Liver (tissue), 9 donors: ENCODE data around the gene BZW2. TPM values are rescaled to one million over a fixed set of nuclear protein-coding genes. Genes with fewer than 3 reads are reported as not detected.

Experiments used
- DNase-seq: peaks from one replicate; pipeline ENCODE4 v3.0.0-alpha.2; 2017; ENCODE audit warnings: low spot score
- H3K27ac ChIP-seq, 2 donors: one replicate each; pipeline ENCODE4 v1.7.0; 2013; ENCODE audit warnings: inconsistent platforms in 2 of 2, low read length in 2 of 2, control low read depth in 1 of 2, low read depth in 1 of 2, mild to moderate bottlenecking in 1 of 2
- H3K27me3 ChIP-seq, 4 donors: one replicate each; pipeline versions ENCODE4 v1.6.1 to v1.7.0; 2013; ENCODE audit warnings: low read length in 3 of 4, inconsistent platforms in 1 of 4, mild to moderate bottlenecking in 1 of 4, moderate library complexity in 1 of 4; ENCODE audit not compliant: control insufficient read depth in 4 of 4, insufficient read depth in 4 of 4
- H3K36me3 ChIP-seq, 4 donors: one replicate each; pipeline versions ENCODE4 v1.6.1 to v1.7.0; 2013; ENCODE audit warnings: low read length in 3 of 4, mild to moderate bottlenecking in 3 of 4, low read depth in 1 of 4, moderate library complexity in 1 of 4; ENCODE audit not compliant: control insufficient read depth in 4 of 4, insufficient read depth in 3 of 4
- H3K4me1 ChIP-seq, 4 donors: one replicate each; pipeline versions ENCODE4 v1.6.1 to v1.7.0; 2013; ENCODE audit warnings: low read length in 3 of 4, mild to moderate bottlenecking in 3 of 4, moderate library complexity in 1 of 4; ENCODE audit not compliant: control insufficient read depth in 4 of 4, insufficient read depth in 4 of 4
- H3K4me3 ChIP-seq, 3 donors: one replicate each; pipeline versions ENCODE4 v1.6.1 to v1.7.0; 2013; ENCODE audit warnings: low read length in 3 of 3, control low read depth in 1 of 3, low read depth in 1 of 3, mild to moderate bottlenecking in 1 of 3
- H3K9ac ChIP-seq, 2 donors: one replicate each; pipeline ENCODE4 v1.7.0; 2013; ENCODE audit warnings: low read length in 2 of 2, mild to moderate bottlenecking in 2 of 2, moderate library complexity in 2 of 2, control low read depth in 1 of 2, low read depth in 1 of 2
- H3K9me3 ChIP-seq, 4 donors: one replicate each; pipeline versions ENCODE4 v1.6.1 to v1.7.0; 2013; ENCODE audit warnings: low read length in 3 of 4; ENCODE audit not compliant: control insufficient read depth in 4 of 4
- FOXA1 ChIP-seq: IDR thresholded peaks from 2 replicates; pipeline ENCODE4 v1.6.1; 2016; ENCODE audit warnings: antibody characterized with exemption
- FOXA2 ChIP-seq: IDR thresholded peaks from 2 replicates; pipeline ENCODE4 v1.6.1; 2016; ENCODE audit warnings: antibody characterized with exemption
- GABPA ChIP-seq, 2 donors: IDR thresholded peaks in 1 of 2; conservative IDR thresholded peaks in 1 of 2; 2 replicates each; pipeline ENCODE4 v1.6.1; 2016; ENCODE audit warnings: antibody characterized with exemption in 2 of 2, mild to moderate bottlenecking in 1 of 2, moderate library complexity in 1 of 2
- HNF4G ChIP-seq: IDR thresholded peaks from 2 replicates; pipeline ENCODE4 v1.6.1; 2016; ENCODE audit warnings: antibody characterized with exemption
- JUND ChIP-seq, 2 donors: IDR thresholded peaks; 2 replicates each; pipeline ENCODE4 v1.6.1; 2016; ENCODE audit warnings: antibody characterized with exemption in 2 of 2
- NR2F2 ChIP-seq: IDR thresholded peaks from 2 replicates; pipeline ENCODE4 v1.6.1; 2016; ENCODE audit warnings: antibody characterized with exemption
- RXRA ChIP-seq, 2 donors: IDR thresholded peaks; 2 replicates each; pipeline ENCODE4 v1.6.1; 2017 to 2018; ENCODE audit warnings: antibody characterized with exemption in 2 of 2, mild to moderate bottlenecking in 1 of 2
- SP1 ChIP-seq: IDR thresholded peaks from 2 replicates; pipeline ENCODE4 v1.6.1; 2018; ENCODE audit warnings: antibody characterized with exemption, mild to moderate bottlenecking
- TAF1 ChIP-seq: conservative IDR thresholded peaks from 2 replicates; pipeline ENCODE4 v1.6.1; 2016; ENCODE audit warnings: antibody characterized with exemption, mild to moderate bottlenecking
- YY1 ChIP-seq: IDR thresholded peaks from 2 replicates; pipeline ENCODE4 v1.6.1; 2016; ENCODE audit warnings: antibody characterized with exemption, mild to moderate bottlenecking
- WGBS: extraction: QIAGEN DNeasy Blood & Tissue Kit; methylation state at CpG from one replicate; pipeline ENCODE4 v1.1.7; 2013; 5-methylcytosine and 5-hydroxymethylcytosine counted together
- polyA plus RNA-seq, 2 donors: library from polyadenylated mRNA; stranded (reverse) in 1 of 2; unstranded in 1 of 2; fragments of 200-250 nt in 1 of 2; fragments of >200 nt in 1 of 2; fragmentation: Nextera tagmentation in 1 of 2; extraction: Ambion mirVana in 1 of 2; gene quantifications; one replicate each; pipeline versions ENCODE4 v1.2.1 to v1.2.3, GENCODE V29; 2013 to 2015
- total RNA-seq, 2 donors: library from RNA; depleted of rRNA; stranded (reverse); fragments of >200 nt; gene quantifications; one replicate each; pipeline ENCODE4 v1.2.3, GENCODE V29; 2014
- TF ChIP-seq, protein P1 (sequence below): IDR thresholded peaks from 2 replicates; pipeline ENCODE4 v1.6.1; 2016; ENCODE audit warnings: antibody characterized with exemption
- TF ChIP-seq, protein P2 (sequence below): fragments of 150-350 bp; IDR thresholded peaks from 2 replicates; pipeline ENCODE4 v1.5.1; 2017; ENCODE audit warnings: improper control_type of control experiment, low read depth, low read length; ENCODE audit not compliant: missing input control
- TF ChIP-seq, protein P3 (sequence below): IDR thresholded peaks from 2 replicates; pipeline ENCODE4 v1.6.1; 2016; ENCODE audit warnings: antibody characterized with exemption, mild to moderate bottlenecking
- TF ChIP-seq, protein P4 (sequence below): IDR thresholded peaks from 2 replicates; pipeline ENCODE4 v1.6.1; 2016; ENCODE audit warnings: antibody characterized with exemption
- TF ChIP-seq, protein P5 (sequence below): IDR thresholded peaks from 2 replicates; pipeline ENCODE4 v1.6.1; 2016; ENCODE audit warnings: antibody characterized with exemption
- donor health status: healthy.
- donor health status: healthy.
- donor health status: healthy.
- donor health status: healthy.
- donor health status: healthy.

BZW2 gene
- total and polyA plus RNA-seq, 4 donors, result 10.9 to 18.6 (median 13.1) TPM

DNA sequence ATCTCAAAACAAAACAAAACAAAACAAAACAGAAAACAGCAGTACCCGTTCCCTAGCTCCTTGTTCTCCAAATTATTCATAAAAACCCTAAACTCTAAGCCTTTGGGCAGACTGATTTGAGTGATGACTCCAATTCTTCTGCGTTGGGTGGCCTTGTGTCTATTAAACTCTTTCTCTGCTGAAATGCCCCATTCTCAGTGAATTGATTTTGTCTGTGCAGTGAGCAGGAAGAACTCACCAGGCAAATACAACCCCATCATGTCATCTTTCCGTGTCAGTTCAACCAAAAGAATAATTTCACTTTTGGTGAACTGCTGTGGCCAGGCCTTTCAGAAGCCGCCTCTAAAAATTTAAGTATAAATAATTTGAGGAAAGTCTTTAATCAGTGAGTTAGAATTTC is 89.0 kb downstream of the BZW2 start (continued):
- TF ChIP-seq, protein P1, sequence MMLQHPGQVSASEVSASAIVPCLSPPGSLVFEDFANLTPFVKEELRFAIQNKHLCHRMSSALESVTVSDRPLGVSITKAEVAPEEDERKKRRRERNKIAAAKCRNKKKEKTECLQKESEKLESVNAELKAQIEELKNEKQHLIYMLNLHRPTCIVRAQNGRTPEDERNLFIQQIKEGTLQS, result no peak
- TF ChIP-seq YY1, result no peak
- no peak for TF ChIP-seq TAF1

DNA sequence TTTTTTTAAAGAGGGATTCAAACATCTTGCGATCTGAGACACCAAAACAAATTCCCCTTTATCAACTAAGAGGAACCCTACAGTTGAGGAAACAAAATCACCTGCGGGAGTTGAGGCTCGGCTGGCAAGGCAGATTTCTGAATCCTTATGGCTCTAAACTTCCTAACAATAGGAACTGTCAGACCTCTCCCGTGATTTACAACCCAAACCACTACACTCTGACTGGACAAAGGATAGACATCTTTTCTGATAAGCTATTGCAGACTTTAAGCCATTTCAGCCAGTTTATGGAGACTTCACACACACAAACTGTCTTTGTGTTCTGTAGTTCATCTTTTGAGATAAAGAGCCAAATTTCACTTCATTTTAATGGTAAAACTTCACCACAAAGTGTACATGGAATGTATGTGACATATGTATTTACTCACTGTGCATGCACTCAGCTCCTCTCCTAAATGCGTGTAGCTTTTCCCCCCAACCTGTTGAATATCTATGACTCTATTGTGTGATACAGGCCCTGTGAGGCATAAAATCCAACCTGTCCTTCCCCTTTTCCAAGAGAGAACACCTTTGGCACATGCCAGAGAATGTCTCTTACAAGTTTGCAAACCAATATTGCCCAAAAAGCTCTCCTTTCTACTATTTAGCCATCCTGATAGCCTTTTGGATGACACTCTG is 92.2 kb downstream of the BZW2 start:
- no peak for TF ChIP-seq TAF1
- TF ChIP-seq, protein P2, sequence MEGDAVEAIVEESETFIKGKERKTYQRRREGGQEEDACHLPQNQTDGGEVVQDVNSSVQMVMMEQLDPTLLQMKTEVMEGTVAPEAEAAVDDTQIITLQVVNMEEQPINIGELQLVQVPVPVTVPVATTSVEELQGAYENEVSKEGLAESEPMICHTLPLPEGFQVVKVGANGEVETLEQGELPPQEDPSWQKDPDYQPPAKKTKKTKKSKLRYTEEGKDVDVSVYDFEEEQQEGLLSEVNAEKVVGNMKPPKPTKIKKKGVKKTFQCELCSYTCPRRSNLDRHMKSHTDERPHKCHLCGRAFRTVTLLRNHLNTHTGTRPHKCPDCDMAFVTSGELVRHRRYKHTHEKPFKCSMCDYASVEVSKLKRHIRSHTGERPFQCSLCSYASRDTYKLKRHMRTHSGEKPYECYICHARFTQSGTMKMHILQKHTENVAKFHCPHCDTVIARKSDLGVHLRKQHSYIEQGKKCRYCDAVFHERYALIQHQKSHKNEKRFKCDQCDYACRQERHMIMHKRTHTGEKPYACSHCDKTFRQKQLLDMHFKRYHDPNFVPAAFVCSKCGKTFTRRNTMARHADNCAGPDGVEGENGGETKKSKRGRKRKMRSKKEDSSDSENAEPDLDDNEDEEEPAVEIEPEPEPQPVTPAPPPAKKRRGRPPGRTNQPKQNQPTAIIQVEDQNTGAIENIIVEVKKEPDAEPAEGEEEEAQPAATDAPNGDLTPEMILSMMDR, result no peak
- TF ChIP-seq, protein P1, result no peak
- TF ChIP-seq YY1, result no peak
- TF ChIP-seq HNF4G, result no peak
- no peak for TF ChIP-seq RXRA (IDR thresholded peaks at IDR 0.05)
- TF ChIP-seq GABPA (IDR thresholded peaks at IDR 0.05 in 1 of 2, conservative IDR thresholded peaks at IDR 0.05 in 1 of 2), result no peak
- TF ChIP-seq, protein P3, sequence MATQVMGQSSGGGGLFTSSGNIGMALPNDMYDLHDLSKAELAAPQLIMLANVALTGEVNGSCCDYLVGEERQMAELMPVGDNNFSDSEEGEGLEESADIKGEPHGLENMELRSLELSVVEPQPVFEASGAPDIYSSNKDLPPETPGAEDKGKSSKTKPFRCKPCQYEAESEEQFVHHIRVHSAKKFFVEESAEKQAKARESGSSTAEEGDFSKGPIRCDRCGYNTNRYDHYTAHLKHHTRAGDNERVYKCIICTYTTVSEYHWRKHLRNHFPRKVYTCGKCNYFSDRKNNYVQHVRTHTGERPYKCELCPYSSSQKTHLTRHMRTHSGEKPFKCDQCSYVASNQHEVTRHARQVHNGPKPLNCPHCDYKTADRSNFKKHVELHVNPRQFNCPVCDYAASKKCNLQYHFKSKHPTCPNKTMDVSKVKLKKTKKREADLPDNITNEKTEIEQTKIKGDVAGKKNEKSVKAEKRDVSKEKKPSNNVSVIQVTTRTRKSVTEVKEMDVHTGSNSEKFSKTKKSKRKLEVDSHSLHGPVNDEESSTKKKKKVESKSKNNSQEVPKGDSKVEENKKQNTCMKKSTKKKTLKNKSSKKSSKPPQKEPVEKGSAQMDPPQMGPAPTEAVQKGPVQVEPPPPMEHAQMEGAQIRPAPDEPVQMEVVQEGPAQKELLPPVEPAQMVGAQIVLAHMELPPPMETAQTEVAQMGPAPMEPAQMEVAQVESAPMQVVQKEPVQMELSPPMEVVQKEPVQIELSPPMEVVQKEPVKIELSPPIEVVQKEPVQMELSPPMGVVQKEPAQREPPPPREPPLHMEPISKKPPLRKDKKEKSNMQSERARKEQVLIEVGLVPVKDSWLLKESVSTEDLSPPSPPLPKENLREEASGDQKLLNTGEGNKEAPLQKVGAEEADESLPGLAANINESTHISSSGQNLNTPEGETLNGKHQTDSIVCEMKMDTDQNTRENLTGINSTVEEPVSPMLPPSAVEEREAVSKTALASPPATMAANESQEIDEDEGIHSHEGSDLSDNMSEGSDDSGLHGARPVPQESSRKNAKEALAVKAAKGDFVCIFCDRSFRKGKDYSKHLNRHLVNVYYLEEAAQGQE, result no peak
- no peak for TF ChIP-seq JUND (IDR thresholded peaks at IDR 0.05)
- no peak for TF ChIP-seq FOXA2
- no peak for TF ChIP-seq NR2F2
- TF ChIP-seq SP1, result no peak
- TF ChIP-seq, protein P4, sequence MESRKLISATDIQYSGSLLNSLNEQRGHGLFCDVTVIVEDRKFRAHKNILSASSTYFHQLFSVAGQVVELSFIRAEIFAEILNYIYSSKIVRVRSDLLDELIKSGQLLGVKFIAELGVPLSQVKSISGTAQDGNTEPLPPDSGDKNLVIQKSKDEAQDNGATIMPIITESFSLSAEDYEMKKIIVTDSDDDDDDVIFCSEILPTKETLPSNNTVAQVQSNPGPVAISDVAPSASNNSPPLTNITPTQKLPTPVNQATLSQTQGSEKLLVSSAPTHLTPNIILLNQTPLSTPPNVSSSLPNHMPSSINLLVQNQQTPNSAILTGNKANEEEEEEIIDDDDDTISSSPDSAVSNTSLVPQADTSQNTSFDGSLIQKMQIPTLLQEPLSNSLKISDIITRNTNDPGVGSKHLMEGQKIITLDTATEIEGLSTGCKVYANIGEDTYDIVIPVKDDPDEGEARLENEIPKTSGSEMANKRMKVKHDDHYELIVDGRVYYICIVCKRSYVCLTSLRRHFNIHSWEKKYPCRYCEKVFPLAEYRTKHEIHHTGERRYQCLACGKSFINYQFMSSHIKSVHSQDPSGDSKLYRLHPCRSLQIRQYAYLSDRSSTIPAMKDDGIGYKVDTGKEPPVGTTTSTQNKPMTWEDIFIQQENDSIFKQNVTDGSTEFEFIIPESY, result no peak
- TF ChIP-seq FOXA1, result no peak
- TF ChIP-seq, protein P5, sequence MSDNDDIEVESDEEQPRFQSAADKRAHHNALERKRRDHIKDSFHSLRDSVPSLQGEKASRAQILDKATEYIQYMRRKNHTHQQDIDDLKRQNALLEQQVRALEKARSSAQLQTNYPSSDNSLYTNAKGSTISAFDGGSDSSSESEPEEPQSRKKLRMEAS, result no peak
- Histone ChIP-seq H3K27me3 (no peaks in the 10 kb centered on the region), H3K4me3 (no peak overlapping the region), H3K27ac (no peak overlapping the region), H3K36me3 (no peaks in the 10 kb centered on the region), H3K4me1 (no peaks in the 10 kb centered on the region), H3K9ac (no peak overlapping the region), H3K9me3 (no peaks in the 10 kb centered on the region)
- no peak for DNase-seq
- 88% methylated on average over 5 of the region's 5 CpGs for WGBS
